ENCODE data around the gene GNAI3. TPM values are rescaled to one million over a fixed set of nuclear protein-coding genes. Genes with fewer than 3 reads are reported as not detected.

Gene GNAI3
- total RNA-seq, 2 experiments from 2014 or later, result 8.4 TPM

DNA sequence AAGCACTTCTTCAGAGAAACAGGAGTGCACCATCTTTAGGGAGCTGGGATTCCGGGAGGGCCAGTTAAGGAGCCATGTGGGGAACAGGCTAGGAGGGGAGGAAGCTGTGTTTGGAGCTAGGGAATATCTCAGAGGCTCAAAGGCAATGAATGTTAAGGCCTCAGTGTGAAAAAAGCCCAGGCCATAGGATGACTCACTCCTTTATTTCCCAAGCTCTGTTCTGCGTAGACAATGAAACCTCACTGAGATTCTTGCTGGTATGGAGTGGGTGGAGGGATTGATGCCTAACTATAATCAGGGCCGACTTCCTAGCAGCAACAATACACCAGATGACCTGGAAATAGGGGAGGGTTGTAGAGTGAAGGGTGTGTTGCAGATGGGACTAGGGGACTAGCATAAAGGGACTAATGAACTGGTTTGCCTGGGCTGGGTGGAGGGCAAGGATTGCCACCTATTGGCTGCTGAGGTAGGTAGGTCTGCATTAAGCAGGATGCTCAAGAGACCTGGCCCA is 68.9 kb downstream of the GNAI3 start:
- DNase-seq, result no peak
- Mint-ChIP-seq H3K36me3 (peaks cover 9% of the 10 kb centered on the region), H3K4me1 (peaks cover 34% of the 10 kb centered on the region), H3K4me3 (no peak overlapping the region), H3K9me3 (no peaks in the 10 kb centered on the region), H3K27ac (no peak overlapping the region), H3K27me3 (no peaks in the 10 kb centered on the region)

DNA sequence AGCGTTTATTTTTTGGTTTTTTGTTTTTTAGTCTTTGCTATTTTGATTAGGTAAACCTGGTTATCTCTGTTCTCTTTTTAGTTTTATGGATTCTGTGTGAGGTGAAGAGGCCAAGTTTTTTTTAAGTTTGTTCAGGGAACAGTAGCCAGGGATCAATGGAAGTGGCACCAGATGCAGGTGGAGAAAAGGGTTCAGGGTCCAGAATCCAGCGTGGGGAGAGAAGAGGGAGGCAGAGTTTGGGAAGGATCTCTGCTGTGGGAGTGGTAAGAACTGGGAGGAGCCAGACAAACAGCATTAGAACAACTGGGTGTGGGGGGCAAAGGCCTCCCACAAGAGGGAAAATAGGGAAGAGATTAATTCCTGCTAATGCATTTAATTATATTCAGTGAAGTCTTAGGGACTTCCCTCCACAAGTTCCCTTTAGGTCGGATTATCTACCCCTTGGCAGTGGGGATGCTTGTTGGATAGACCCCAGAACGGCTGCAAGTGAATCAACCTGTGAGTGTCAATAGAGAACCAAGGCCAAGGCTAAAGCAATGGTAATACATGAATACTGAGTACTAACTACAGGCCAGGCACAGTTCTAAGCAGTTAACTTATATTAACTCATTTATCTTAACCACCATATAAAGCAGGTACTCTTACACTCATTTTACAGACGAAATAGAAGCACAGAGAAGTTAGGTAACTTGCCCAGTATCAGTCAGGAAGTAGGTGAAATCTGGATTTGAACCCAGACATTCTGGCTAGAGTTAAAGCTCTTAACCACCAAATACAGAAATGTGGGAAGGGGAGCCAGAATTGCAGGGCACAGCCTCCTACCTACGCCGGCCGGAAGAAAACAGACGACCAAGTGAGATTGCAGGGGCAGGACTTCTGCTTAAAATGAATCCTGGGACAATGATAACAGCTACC is 70.5 kb downstream of the GNAI3 start:
- H3K4me1 Mint-ChIP-seq, result peaks cover 49% of the 10 kb centered on the region
- H3K9me3 Mint-ChIP-seq, result no peaks in the 10 kb centered on the region
- no peaks in the 10 kb centered on the region for H3K27me3 Mint-ChIP-seq
- DNase-seq, result no peak
- peak overlapping the region; percentile 96 for H3K4me3 Mint-ChIP-seq
- H3K36me3 Mint-ChIP-seq, result peaks cover 14% of the 10 kb centered on the region
- H3K27ac Mint-ChIP-seq, result peak overlapping the region; percentile 96

DNA sequence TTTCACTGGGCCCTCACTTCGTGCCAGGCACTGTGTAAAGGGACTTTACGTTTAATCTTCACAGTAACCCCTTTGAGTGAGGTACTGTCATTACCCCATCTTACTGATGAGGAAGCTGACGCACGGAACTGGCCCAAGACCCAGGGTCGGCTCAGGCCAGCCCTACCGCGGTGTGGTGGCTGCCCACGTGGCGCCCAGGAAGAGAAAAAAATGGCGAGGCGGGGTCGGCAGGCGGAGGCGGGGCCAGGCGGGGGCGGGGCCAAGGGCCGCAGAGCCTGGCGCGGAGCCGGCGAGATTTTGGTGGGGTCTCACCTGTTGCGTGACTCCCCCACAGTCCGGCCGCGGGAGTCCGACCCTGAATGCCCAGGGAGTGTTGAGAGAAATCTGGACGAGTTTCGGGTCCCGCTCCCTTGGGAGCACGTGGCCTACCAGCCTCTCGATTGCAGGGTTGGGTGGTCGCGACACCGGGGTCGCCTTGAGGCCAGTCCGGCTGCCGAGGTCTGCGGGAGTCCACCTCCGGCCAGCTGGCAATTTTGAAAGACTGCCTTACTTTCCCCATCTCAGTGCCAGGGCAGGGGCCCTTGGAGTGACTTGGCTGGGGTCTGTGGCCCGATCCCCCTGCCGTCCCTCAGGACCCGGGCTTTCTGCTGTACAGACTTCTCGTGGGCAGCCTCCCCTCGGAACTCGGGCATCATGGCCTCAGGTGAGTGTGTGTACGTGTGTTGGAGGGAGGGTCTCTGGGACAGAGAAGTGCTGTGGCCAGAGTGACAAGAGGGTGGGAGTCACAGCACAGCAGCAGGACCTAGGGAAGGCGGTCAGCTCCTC is 71.4 kb downstream of the GNAI3 start, which contains the start of the genes AMPD2 and GNAT2:
Gene AMPD2, plus strand, starts transcription at position 262 of the 825 bp plus-strand sequence. CDS start 1,339 bp downstream, outside the sequence.
Gene GNAT2, minus strand, starts transcription at position 41 of the 825 bp plus-strand sequence. CDS start 6,746 bp downstream, outside the sequence.
- Mint-ChIP-seq H3K4me3 (peak within 1 kb of the TSS; percentile 96), H3K4me1 (peaks cover 52% of the 10 kb centered on the region), H3K27me3 (no peaks in the 10 kb centered on the region), H3K27ac (peak within 1 kb of the TSS; percentile 96), H3K36me3 (peaks cover 14% of the 10 kb centered on the region), H3K9me3 (no peaks in the 10 kb centered on the region)
- peak; percentile 81 for DNase-seq

DNA sequence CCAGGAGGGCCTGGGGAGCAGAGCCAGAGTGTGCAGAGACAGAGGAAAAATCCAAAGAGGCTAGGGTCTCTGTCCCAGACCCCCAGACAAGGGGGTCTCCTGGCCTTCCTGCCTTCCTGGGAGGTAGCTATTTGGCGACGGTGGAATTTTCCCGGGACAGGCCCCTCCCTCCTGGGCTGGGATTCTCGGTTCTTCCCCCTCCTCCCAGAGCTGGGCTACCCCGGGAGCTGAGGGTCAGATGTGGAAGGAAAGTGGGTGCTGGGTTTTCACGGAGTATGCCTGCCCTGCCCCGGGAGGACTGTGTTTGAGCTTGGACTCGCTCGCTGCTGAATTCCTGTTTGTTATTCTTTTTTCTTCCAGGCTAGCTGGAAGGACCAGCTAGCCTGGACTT is 72.0 kb downstream of the GNAI3 start:
- H3K4me1 Mint-ChIP-seq, result peaks cover 52% of the 10 kb centered on the region
- peaks cover 14% of the 10 kb centered on the region for H3K36me3 Mint-ChIP-seq
- no peaks in the 10 kb centered on the region for H3K27me3 Mint-ChIP-seq
- peak overlapping the region; percentile 96 for H3K27ac Mint-ChIP-seq
- DNase-seq, result no peak
- no peaks in the 10 kb centered on the region for H3K9me3 Mint-ChIP-seq
- peak overlapping the region; percentile 96 for H3K4me3 Mint-ChIP-seq

DNA sequence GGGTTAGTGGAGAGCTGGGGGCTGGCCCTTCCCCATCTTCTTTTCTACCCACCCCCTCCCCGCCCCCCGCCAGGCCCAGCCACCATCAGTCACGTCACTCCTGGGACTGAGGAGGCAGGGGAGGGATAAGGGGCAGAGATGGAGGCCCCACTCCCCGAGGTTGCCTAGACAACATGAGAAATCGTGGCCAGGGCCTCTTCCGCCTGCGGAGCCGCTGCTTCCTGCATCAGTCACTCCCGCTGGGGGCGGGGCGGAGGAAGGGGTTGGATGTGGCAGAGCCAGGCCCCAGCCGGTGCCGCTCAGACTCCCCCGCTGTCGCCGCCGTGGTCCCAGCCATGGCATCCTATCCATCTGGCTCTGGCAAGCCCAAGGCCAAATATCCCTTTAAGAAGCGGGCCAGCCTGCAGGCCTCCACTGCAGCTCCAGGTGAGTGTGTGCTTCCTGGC is 72.4 kb downstream of the GNAI3 start:
- DNase-seq, result peak; percentile 98
- Mint-ChIP-seq H3K9me3 (no peaks in the 10 kb centered on the region), H3K36me3 (peaks cover 14% of the 10 kb centered on the region), H3K4me3 (peak overlapping the region; percentile 96), H3K27ac (peak overlapping the region; percentile 96), H3K27me3 (no peaks in the 10 kb centered on the region), H3K4me1 (peaks cover 50% of the 10 kb centered on the region)

DNA sequence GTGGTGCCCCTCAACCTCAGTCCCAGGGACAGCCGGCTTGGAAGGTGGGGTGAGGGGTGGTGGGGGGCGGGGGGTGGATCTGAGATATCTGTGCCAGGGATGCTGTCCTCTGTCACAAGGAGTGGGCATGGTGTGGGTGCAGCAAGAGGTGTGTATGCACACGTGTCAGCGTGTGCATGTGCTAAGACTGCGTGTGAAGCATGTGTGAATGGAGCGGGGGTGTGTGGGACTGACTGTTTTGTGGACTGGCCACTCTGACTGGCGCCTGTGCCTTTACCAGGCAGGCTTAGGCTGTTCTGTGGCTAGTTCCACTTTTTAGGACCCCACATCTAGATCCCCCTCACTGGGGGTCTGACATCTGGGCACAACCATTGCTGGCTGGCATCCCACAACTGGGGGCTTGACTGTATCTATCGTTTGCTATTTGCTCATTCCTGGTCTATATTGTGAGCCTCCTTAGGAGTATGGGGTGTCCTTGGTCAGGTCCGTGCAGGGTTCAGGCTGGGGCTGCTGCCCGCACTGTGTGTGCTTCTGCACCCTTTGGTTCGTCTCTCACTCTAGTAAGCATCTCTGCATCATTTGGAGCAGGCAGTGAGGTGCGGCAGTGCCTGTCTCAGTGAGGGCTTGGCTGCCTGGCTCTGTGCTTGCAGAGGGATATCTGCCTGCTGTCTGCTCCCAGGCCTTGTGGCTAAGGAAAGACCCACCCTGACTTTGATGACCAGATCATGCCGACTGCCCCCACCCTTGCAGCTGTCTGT is 73.1 kb downstream of the GNAI3 start:
- Mint-ChIP-seq H3K36me3 (peaks cover 14% of the 10 kb centered on the region), H3K4me3 (peak overlapping the region; percentile 96), H3K27me3 (no peaks in the 10 kb centered on the region), H3K27ac (peak overlapping the region; percentile 96), H3K9me3 (no peaks in the 10 kb centered on the region), H3K4me1 (peaks cover 43% of the 10 kb centered on the region)
- no peak for DNase-seq

DNA sequence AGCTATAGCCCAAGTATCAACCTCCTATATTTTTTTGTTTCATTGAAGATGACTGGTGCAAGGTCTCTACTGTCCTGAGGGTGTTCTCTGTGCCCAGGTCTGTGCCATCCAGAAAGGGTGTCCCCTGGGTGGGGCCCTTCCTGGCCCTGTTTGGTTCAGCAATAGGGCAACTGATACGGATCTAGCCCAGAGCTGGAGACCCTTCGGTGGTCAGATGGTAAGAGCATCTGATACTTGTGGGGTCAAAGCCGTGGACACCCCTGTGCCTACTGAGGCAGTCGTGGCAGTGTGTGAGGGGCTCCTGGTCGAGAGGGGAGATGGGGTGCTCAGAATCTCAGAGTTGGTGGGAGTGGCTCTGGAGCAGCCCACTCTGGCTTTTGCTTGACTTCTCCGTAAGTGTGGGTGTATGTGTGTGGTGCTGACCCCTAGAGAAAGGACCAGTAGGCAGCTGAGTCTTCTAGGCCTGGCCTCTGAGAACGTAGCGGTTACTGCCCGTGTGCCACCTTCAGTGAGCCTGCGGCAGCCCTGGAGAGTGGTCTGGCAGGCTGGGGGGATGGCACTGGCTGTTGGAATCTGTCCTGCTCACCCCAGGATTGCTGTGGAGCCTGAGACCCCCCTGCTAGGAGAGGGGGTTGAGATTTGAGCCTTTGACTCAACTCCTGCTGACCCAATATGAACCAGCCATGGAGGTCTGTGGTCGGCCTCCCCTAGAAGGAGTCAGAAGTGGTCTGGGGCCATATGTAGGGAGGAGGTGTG is 73.9 kb downstream of the GNAI3 start:
- H3K36me3 Mint-ChIP-seq, result peaks cover 14% of the 10 kb centered on the region
- no peaks in the 10 kb centered on the region for H3K9me3 Mint-ChIP-seq
- peaks cover 39% of the 10 kb centered on the region for H3K4me1 Mint-ChIP-seq
- H3K27ac Mint-ChIP-seq, result peak overlapping the region; percentile 96
- H3K27me3 Mint-ChIP-seq, result no peaks in the 10 kb centered on the region
- DNase-seq, result no peak
- H3K4me3 Mint-ChIP-seq, result peak overlapping the region; percentile 96

DNA sequence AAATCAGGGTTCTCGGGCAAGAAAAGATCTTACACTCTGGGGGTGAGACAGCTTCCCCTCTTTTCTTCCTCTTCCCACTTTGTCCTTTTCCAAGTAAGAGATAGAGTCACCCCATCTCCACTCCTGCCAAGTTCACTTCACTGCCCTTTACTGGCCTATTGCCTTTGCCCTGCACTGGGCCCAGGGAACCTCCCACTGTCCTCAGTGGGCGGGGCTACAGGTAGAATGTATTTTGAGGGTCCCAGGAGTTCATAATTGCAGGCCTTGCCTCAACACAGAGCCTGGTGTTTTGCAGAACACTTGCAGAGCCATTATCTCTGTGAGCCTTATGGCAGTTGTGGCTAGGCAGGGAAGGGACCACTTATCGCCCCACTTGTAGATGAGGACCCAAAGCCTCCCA is 74.5 kb downstream of the GNAI3 start:
- Mint-ChIP-seq H3K9me3 (no peaks in the 10 kb centered on the region), H3K36me3 (peaks cover 14% of the 10 kb centered on the region), H3K4me3 (peak overlapping the region; percentile 96), H3K27ac (peak overlapping the region; percentile 38), H3K4me1 (peaks cover 34% of the 10 kb centered on the region), H3K27me3 (no peaks in the 10 kb centered on the region)
- no peak for DNase-seq

DNA sequence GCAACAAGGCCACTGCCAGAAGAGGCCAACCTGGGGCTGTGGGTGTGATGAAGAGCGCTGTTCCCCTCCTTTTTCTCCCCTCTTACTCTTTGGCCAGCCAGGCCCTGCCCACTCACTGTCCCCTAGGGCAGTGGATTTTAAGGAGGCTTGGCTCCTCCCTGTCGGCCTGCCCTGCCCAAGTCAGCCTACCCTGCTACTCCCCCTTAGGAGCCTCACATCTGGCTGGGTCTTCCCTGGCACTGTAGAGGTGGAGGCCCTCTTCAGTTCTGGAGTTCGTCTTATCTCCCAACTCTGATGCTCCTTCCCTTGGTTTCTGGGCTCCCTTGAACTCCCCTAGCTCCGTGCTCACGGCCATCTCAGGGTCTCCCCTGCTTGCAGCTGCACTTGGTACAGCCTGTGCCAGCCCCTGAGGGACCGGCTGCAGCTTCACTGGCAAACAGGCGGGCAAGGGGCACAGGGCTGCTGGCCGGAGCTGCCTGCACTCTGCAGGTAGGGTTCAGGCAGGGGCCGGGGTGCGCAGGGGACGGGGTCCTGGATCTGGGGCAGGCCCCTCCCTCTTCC is 75.3 kb downstream of the GNAI3 start:
- H3K27me3 Mint-ChIP-seq, result no peaks in the 10 kb centered on the region
- H3K36me3 Mint-ChIP-seq, result peaks cover 14% of the 10 kb centered on the region
- peak overlapping the region; percentile 59 for H3K4me3 Mint-ChIP-seq
- H3K27ac Mint-ChIP-seq, result peak overlapping the region; percentile 25
- no peaks in the 10 kb centered on the region for H3K9me3 Mint-ChIP-seq
- DNase-seq, result no peak
- peaks cover 31% of the 10 kb centered on the region for H3K4me1 Mint-ChIP-seq

DNA sequence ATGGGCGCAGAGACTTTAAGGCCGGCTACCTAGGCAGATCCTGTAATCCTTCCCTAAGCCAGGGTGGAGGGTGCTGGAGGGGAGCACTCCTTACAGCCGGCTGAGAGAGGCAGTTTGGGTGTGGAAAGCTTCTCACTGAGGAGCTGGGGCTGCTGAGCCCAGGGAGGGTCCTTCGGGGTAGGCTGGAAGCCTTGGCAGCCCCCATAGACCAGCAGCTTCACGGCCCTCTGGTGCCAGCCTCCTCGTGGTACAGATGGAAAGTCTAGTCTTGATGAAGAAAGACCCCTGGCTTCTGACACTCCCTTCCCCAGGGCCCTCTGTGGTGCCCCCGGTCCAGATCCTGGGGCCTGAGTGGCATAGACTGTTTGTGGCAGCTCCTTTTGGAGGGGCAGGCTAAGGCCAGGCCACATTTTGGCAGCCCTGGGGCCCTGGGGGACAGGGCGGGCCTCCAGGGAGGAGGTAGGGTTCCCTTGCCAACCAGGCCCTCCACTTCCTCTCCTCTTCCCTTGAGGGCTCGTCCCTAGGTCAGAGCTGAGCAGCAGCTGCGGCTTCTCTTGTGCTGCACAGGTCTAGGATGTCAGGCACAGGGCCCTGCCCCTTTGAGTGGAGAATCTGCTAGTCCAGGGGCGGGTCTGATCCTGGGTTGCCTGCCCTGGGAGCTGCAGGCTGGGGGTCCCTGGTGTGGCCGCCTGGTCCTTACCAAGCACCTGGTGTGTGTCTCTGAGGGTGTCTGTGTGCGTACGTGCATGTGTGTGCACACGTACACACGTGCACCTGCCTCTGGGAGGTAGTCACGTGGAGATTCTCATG is 76.0 kb downstream of the GNAI3 start:
- DNase-seq, result no peak
- Mint-ChIP-seq H3K36me3 (peaks cover 16% of the 10 kb centered on the region), H3K27ac (peak overlapping the region; percentile 67), H3K4me1 (peaks cover 27% of the 10 kb centered on the region), H3K27me3 (no peaks in the 10 kb centered on the region), H3K4me3 (peak overlapping the region; percentile 29), H3K9me3 (no peaks in the 10 kb centered on the region)

DNA sequence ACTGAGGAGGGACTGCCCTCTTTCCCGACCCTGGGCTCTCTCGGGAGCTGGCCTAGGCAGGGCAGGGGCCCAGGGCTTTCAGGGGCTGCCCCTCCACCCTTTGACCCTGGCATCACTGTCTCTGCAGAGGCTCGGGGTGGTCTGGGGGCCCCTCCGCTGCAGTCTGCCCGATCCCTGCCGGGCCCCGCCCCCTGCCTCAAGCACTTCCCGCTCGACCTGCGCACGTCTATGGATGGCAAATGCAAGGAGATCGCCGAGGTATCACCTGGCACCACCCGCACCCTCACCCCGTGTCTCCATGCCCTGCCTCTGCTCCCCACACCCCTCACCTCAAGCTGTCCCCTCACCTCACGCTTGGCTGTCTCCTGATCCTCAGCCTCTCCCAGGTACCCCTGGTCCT is 76.8 kb downstream of the GNAI3 start:
- Mint-ChIP-seq H3K4me1 (peaks cover 27% of the 10 kb centered on the region), H3K36me3 (peaks cover 16% of the 10 kb centered on the region), H3K27me3 (no peaks in the 10 kb centered on the region), H3K9me3 (no peaks in the 10 kb centered on the region), H3K27ac (no peak overlapping the region), H3K4me3 (no peak overlapping the region)
- DNase-seq, result no peak

DNA sequence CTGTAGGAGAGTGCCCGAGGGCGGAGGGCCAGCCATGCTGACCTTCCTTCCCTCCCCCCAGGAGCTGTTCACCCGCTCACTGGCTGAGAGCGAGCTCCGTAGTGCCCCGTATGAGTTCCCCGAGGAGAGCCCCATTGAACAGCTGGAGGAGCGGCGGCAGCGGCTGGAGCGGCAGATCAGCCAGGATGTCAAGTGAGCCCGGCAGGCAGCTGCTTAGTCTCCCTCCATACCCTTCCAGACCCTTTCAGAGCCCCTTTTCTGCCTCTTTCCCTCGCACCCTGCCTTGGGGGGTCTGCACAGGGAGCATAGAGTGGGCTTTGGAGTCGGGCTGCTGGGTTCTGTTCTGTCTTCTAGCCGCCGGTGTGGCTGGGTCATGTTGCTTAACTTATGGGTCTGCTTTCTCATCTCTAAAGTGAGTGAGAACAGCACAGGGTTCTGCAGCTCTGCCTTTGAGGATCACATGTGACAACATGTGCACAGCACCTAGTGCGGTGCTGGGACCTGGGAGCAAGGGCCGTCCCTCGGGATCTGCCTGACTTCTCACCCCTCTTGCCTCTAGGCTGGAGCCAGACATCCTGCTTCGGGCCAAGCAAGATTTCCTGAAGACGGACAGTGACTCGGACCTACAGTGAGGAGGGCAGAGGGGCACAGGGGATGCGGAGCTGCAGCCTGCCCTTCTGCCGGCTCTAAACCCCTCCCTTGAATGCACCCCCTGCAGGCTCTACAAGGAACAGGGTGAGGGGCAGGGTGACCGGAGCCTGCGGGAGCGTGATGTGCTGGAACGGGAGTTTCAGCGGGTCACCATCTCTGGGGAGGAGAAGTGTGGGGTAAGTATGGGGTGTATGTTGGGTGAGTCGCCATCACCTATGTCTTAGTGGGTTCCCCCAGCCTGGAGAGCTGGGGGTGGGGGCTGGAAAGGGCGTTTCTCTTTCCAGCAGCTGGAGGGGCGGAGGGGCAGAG is 77.5 kb downstream of the GNAI3 start:
- no peak for DNase-seq
- Mint-ChIP-seq H3K27ac (no peak overlapping the region), H3K27me3 (no peaks in the 10 kb centered on the region), H3K36me3 (peaks cover 16% of the 10 kb centered on the region), H3K9me3 (no peaks in the 10 kb centered on the region), H3K4me1 (peaks cover 27% of the 10 kb centered on the region), H3K4me3 (no peak overlapping the region)

All from activated naive CD8-positive, alpha-beta T cell treated with anti-CD3 and anti-CD28 coated beads for 36 hours (primary cell).